Measurements from ENCODE around the gene CLSTN2. TPM values are rescaled to one million over a fixed set of nuclear protein-coding genes. Genes with fewer than 3 reads are reported as not detected.

The CLSTN2 gene
- total and polyA plus RNA-seq, 2 of the 8 experiments (the other 6 are each of a cell fraction or from before 2014, with no cell fraction given) = 0.39 to 0.52 TPM

GRCh38 chr3:139916271-139916670, 18.7 kb upstream of the CLSTN2 start (continued):
- no peak for TF ChIP-seq POU5F1 (IDR thresholded peaks at IDR 0.05; ENCODE audit: low read depth, low read length)

All from H1 (cell line).